ENCODE data around the gene NDRG2. TPM values are rescaled to one million over a fixed set of nuclear protein-coding genes. Genes with fewer than 3 reads are reported as not detected.
"Not testable (repeated sequence)": the region's sequence is repeated elsewhere in the genome, so short reads cannot be mapped to it uniquely, and the experiment has no call there.

Gene NDRG2
- total RNA-seq, 4 donors from 2014 or later = 169 to 444 (median 218) TPM

DNA sequence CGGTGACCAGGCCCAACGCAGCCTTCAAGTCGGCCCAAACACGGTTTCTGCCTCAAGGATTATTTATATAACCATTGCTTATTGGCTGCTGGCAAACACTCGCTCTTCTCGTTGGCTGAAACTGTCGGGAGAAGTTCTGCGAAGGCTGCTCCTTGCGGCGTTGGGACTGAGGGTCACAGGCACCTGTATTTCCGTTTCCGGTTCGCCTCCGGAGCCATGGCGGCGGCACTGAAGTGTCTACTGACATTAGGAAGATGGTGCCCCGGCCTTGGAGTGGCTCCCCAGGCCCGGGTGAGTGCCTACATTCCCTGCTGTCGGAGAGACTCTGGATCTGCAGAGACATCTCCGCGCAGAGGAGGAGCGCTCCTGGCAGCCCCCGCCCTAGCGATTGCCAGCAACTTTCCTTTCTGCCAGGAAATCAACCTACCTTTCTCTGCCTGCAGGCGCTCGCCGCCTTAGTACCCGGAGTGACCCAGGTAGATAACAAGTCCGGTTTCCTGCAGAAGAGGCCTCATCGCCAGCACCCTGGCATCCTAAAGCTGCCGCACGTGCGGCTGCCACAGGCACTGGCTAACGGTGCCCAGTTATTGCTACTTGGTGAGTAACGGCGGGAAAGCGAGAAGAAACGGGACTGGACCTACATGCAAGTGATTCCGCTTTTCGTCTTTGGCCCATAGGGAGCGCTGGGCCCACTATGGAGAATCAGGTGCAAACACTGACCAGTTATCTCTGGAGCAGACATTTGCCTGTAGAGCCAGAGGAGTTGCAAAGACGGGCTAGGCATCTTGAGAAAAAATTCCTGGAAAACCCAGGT is 34.9 kb downstream of the NDRG2 start, which contains the start of gene METTL17:
METTL17 (plus strand) TSS at position 194 of the 814 bp plus-strand sequence; CDS start at position 217, 23 bp downstream.
- TF ChIP-seq CTCF (IDR thresholded peaks at IDR 0.05) = no peak
- DNase-seq (ENCODE audit: low spot score) (peak; percentile 67), ATAC-seq (ENCODE audit: low FRiP score) (peak; percentile 91)

DNA sequence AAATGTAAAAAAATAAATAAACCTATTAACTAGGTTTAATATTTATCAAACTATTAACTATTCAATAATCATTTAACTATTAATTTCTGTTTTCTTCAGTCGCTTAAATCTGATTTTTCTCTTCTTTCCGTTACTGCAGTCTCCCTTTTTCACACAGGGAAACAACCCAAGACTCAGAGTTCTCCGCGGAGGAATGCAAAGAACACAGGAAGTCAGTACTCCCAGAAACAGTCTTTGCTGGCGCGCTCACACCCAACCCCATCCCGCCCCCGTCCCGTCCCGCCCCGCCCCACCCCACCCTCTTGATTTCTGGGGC is 35.4 kb downstream of the NDRG2 start:
- ATAC-seq (ENCODE audit: low FRiP score) (no peak), DNase-seq (ENCODE audit: low spot score) (no peak)
- no peak for TF ChIP-seq CTCF (IDR thresholded peaks at IDR 0.05)

DNA sequence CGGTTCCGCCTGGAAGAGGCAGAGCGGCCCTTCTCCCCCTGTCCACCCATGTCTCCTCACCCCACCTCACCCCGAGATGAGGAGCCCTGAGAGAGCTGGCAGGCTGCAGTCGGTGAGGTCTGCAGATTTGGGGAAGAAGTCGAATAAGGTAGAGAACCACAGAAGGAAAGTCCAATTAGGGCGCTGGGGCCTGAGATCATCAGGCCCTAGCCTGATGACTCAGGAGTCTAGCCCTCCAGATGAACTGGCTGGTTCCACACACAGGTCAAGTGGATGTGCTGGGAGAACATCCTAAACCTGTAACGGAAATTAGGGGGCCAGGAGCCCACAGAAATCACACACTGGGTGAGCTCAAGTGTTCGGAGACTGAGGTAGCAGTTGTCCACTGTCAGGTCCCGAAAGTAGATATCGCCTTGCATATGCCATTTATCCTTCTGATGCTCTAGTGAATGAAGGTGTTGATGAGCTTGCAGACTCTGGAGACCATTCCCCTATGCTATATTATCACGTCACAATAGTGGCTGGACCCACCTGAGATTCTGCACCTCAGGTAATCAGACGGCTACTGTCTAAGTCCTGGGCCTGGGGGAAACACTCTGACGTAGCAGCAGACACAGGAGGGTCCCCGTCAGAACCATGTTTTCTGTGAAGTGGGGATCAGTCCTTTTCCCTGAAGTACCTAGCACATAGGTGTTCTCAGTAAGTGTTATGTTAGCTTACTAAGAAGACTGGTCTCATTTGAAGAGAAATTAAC is 36.0 kb downstream of the NDRG2 start:
- ATAC-seq (ENCODE audit: low FRiP score) = no peak
- DNase-seq (ENCODE audit: low spot score) = no peak
- no peak for TF ChIP-seq CTCF (IDR thresholded peaks at IDR 0.05)

DNA sequence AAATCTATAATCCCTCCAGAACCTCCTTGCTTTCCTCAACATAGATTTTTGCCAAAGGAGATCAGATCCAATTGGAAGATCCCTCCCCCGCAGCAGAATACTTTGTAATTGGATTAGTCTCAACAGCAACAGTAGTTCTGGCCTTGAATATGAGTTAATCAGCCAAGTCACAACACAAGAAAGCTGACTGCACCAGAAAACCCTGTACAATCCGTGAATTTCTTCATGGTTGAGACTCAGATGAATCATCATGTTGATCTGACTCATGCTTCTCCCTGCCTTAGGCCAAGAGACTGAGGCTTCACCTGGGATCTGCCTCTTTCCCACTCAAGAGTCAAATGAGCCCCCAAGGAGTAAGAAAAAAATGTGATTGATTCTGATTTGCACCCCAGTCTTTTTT is 38.0 kb downstream of the NDRG2 start:
- TF ChIP-seq CTCF (IDR thresholded peaks at IDR 0.05) = no peak
- DNase-seq (ENCODE audit: low spot score) = no peak
- peak; percentile 82 for ATAC-seq (ENCODE audit: low FRiP score)

DNA sequence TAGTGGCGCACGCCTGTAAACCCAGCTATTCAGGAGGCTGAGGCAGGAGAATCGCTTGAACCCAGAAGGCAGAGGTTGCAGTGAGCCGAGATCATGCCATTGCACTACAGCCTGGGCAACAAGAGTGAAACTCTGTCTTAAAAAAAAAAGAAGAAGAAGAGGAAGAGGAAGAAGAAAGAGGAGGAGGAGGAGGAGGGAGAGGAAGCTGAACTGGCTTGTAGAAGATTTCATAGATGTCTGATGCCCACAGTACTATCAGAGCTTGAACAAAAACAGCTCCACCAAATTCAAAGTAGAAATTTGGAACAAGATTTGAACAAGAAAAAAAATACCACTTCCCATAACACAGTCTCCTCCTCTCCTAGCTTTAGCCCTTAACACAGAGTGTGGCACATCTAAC is 39.2 kb downstream of the NDRG2 start:
- DNase-seq (ENCODE audit: low spot score); ATAC-seq (ENCODE audit: low FRiP score): not testable (repeated sequence)

- DNase-seq (ENCODE audit: low spot score) = no peak
- TF ChIP-seq CTCF (IDR thresholded peaks at IDR 0.05) = no peak
- ATAC-seq (ENCODE audit: low FRiP score) = no peak
Observed at GRCh38 chr14:20982646-20983369, 42.1 kb downstream of the NDRG2 start.

GRCh38 chr14:20980906-20981305 is 44.0 kb downstream of the NDRG2 start:
- DNase-seq (ENCODE audit: low spot score) = no peak
- TF ChIP-seq CTCF (IDR thresholded peaks at IDR 0.05) = no peak
- no peak for ATAC-seq (ENCODE audit: low FRiP score)

Data from omental fat pad (tissue), 4 donors.